ENCODE data around the gene CGN. TPM values are rescaled to one million over a fixed set of nuclear protein-coding genes. Genes with fewer than 3 reads are reported as not detected.

Gene CGN
- total RNA-seq, 1 donor from 2014 or later, result 29.0 TPM

DNA sequence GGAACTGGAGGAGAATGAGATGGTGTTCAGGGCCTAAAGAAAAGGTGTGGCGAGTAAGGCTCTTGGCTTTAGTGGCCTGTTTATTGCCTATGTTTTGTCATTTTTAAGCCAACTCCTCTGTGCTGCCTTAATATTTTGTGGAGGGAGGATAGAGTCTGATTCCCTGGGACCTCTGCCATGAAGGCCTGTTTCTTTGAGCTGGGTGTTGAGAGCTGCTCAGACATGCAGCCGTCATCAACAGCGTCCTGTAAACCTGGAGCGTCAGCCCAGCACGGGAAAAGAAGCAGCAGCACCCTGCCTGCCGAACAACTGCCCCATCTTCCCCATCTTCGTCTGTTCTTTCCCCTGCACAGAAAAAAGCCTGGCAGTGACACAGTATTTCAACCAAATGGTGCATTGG lies 73.6 kb downstream of the CGN start:
- Mint-ChIP-seq H3K9me3 (no peaks in the 10 kb centered on the region), H3K36me3 (peaks cover 10% of the 10 kb centered on the region), H3K27me3 (no peaks in the 10 kb centered on the region), H3K4me1 (ENCODE audit: unreplicated experiment) (peaks cover 18% of the 10 kb centered on the region), H3K4me3 (no peak overlapping the region), H3K27ac (peak overlapping the region; percentile 90)
- DNase-seq (ENCODE audit: extremely low spot score, unreplicated experiment), result no peak
- TF ChIP-seq, protein P1, sequence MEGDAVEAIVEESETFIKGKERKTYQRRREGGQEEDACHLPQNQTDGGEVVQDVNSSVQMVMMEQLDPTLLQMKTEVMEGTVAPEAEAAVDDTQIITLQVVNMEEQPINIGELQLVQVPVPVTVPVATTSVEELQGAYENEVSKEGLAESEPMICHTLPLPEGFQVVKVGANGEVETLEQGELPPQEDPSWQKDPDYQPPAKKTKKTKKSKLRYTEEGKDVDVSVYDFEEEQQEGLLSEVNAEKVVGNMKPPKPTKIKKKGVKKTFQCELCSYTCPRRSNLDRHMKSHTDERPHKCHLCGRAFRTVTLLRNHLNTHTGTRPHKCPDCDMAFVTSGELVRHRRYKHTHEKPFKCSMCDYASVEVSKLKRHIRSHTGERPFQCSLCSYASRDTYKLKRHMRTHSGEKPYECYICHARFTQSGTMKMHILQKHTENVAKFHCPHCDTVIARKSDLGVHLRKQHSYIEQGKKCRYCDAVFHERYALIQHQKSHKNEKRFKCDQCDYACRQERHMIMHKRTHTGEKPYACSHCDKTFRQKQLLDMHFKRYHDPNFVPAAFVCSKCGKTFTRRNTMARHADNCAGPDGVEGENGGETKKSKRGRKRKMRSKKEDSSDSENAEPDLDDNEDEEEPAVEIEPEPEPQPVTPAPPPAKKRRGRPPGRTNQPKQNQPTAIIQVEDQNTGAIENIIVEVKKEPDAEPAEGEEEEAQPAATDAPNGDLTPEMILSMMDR (conservative IDR thresholded peaks at IDR 0.05), result no peak

- H3K27ac Mint-ChIP-seq, result peak overlapping the region; percentile 90
- peaks cover 5% of the 10 kb centered on the region for H3K36me3 Mint-ChIP-seq
- DNase-seq (ENCODE audit: extremely low spot score, unreplicated experiment), result no peak
- TF ChIP-seq, protein P1 (conservative IDR thresholded peaks at IDR 0.05), result no peak
- H3K27me3 Mint-ChIP-seq, result no peaks in the 10 kb centered on the region
- H3K4me1 Mint-ChIP-seq (ENCODE audit: unreplicated experiment), result peaks cover 18% of the 10 kb centered on the region
- peak overlapping the region; percentile 14 for H3K4me3 Mint-ChIP-seq
- peaks cover under 1% of the 10 kb centered on the region for H3K9me3 Mint-ChIP-seq
These were observed 74.4 kb downstream of the CGN start for GRCh38 chr1:151585622-151586021.

Small RNAs within 50 kb of the gene (microRNA-seq; reads per million reads assigned to microRNA genes)
- not detected for gene MIR554

Other genes with a start within 250 kb of the CGN start
- 29.6 and 31.7 TPM in 2 replicates for gene ZNF687, start 229.1 kb upstream of the CGN start, total RNA-seq (ENCODE audit: low replicate concordance)
- 59.6 and 60.7 TPM in 2 replicates for gene PI4KB, start 184.0 kb upstream of the CGN start, total RNA-seq (ENCODE audit: low replicate concordance)
- gene RFX5, start 164.1 kb upstream of the CGN start, total RNA-seq (ENCODE audit: low replicate concordance), result 27.3 and 66.5 TPM in 2 replicates
- 20.5 and 39.2 TPM in 2 replicates for gene SELENBP1, start 138.7 kb upstream of the CGN start, total RNA-seq (ENCODE audit: low replicate concordance)
- gene PSMB4, start 111.8 kb upstream of the CGN start, total RNA-seq (ENCODE audit: low replicate concordance), result 241 and 243 TPM in 2 replicates
- 73.1 and 126 TPM in 2 replicates for gene POGZ, start 51.9 kb upstream of the CGN start, total RNA-seq (ENCODE audit: low replicate concordance)
- gene TUFT1, start 28.9 kb downstream of the CGN start, total RNA-seq (ENCODE audit: low replicate concordance), result 15.5 and 34.7 TPM in 2 replicates
- 33.1 and 40.7 TPM in 2 replicates for gene SNX27, start 100.7 kb downstream of the CGN start, total RNA-seq (ENCODE audit: low replicate concordance)
- gene CELF3, start 205.4 kb downstream of the CGN start, total RNA-seq (ENCODE audit: low replicate concordance), result 17.9 and 19.0 TPM in 2 replicates
- 3.1 and 3.6 TPM in 2 replicates for gene RIIAD1, start 210.1 kb downstream of the CGN start, total RNA-seq (ENCODE audit: low replicate concordance)